Neural cell (in vitro differentiated cells): Measurements from ENCODE around the gene MGAT5B. TPM values are rescaled to one million over a fixed set of nuclear protein-coding genes. Genes with fewer than 3 reads are reported as not detected.

Source experiments
- H2AFZ ChIP-seq: fragments of 200-600, 300-800 bp; sonication (generic), shearing (Covaris generic); 2 replicates; pipeline ENCODE4 v1.6.0; 2014; ENCODE audit warnings: low read depth, mild to moderate bottlenecking, antibody characterized with exemption, low read length, moderate library complexity
- H3F3A ChIP-seq: fragments of 200-600 bp; shearing (Covaris generic); 2 replicates; pipeline ENCODE4 v1.6.1; 2016; ENCODE audit warnings: mild to moderate bottlenecking, moderate library complexity, mixed read lengths, antibody characterized with exemption, low read length; ENCODE audit not compliant: insufficient read depth, poor library complexity, severe bottlenecking
- H3K27ac ChIP-seq: fragments of 200-600, 300-800 bp; sonication (generic), shearing (Covaris generic); 2 replicates; pipeline ENCODE4 v1.5.1; 2014; ENCODE audit warnings: mild to moderate bottlenecking, low read length, moderate library complexity
- H3K27me3 ChIP-seq: fragments of 300-800, 200-600 bp; sonication (generic), shearing (Covaris generic); 2 replicates; pipeline ENCODE4 v1.6.0; 2014; ENCODE audit warnings: mild to moderate bottlenecking, low read depth, low read length, moderate library complexity; ENCODE audit not compliant: insufficient read depth
- H3K36me3 ChIP-seq: fragments of 300-800, 200-600 bp; sonication (generic), shearing (Covaris generic); 2 replicates; pipeline ENCODE4 v1.5.1; 2014; ENCODE audit warnings: mild to moderate bottlenecking, antibody characterized with exemption, low read length, moderate library complexity; ENCODE audit not compliant: insufficient read depth
- H3K4me2 ChIP-seq: fragments of 300-800, 200-600 bp; sonication (generic), shearing (Covaris generic); 2 replicates; pipeline ENCODE4 v1.6.0; 2014; ENCODE audit warnings: mild to moderate bottlenecking, low read length
- H3K4me3 ChIP-seq: fragments of 300-800, 200-600 bp; sonication (generic), shearing (Covaris generic); 2 replicates; pipeline ENCODE4 v1.5.1; 2014; ENCODE audit warnings: mild to moderate bottlenecking, low read length, moderate library complexity
- H3K79me2 ChIP-seq: fragments of 200-600 bp; shearing (Covaris generic); replicated peaks from 2 replicates; pipeline ENCODE4 v1.6.0; 2014; ENCODE audit warnings: mild to moderate bottlenecking, low read length, moderate library complexity; ENCODE audit not compliant: insufficient read depth
- H3K9ac ChIP-seq: fragments of 300-800, 200-600 bp; sonication (generic), shearing (Covaris generic); 2 replicates; pipeline ENCODE4 v1.6.1; 2016; ENCODE audit warnings: mild to moderate bottlenecking, low read length, mixed read lengths
- H3K9me2 ChIP-seq: fragments of 200-600 bp; shearing (Covaris generic); 2 replicates; pipeline ENCODE4 v1.6.1; 2016; ENCODE audit warnings: mild to moderate bottlenecking, low read length, mixed read lengths; ENCODE audit not compliant: insufficient read depth
- H3K9me3 ChIP-seq: fragments of 200-600, 300-800 bp; sonication (generic), shearing (Covaris generic); 2 replicates; pipeline ENCODE4 v1.6.1; 2016; ENCODE audit warnings: mild to moderate bottlenecking, mixed run types, low read length, moderate library complexity, mixed read lengths
- H4K20me1 ChIP-seq: fragments of 200-600 bp; shearing (Covaris generic); 2 replicates; pipeline ENCODE4 v1.6.1; 2016; ENCODE audit warnings: mild to moderate bottlenecking, mixed run types; ENCODE audit not compliant: insufficient read depth
- EP300 ChIP-seq: fragments of 450-650 bp; conservative IDR thresholded peaks from 2 replicates; pipeline ENCODE4 v1.6.1; 2014; ENCODE audit warnings: antibody characterized with exemption, mild to moderate bottlenecking, moderate library complexity; ENCODE audit not compliant: poor library complexity, severe bottlenecking
- EZH2 ChIP-seq: fragments of 200-600, 300-800 bp; shearing (Covaris generic), sonication (generic); IDR thresholded peaks from 2 replicates; pipeline ENCODE4 v1.6.1; 2014; ENCODE audit warnings: antibody characterized with exemption, low read length, borderline replicate concordance, mild to moderate bottlenecking; ENCODE audit not compliant: insufficient read depth, poor library complexity, severe bottlenecking
- MXI1 ChIP-seq: fragments of 450-650 bp; conservative IDR thresholded peaks from 2 replicates; pipeline ENCODE4 v1.6.1; 2014; ENCODE audit warnings: antibody characterized with exemption, mild to moderate bottlenecking; ENCODE audit not compliant: poor library complexity, severe bottlenecking
- POLR2AphosphoS5 ChIP-seq: IDR thresholded peaks from 2 replicates; pipeline ENCODE4 v1.6.1; 2012
- RAD21 ChIP-seq: fragments of 450-650 bp; conservative IDR thresholded peaks from 2 replicates; pipeline ENCODE4 v1.6.1; 2014; ENCODE audit warnings: antibody characterized with exemption, mild to moderate bottlenecking, moderate library complexity
- REST ChIP-seq: IDR thresholded peaks from 2 replicates; pipeline ENCODE4 v1.6.1; 2012; ENCODE audit warnings: borderline replicate concordance
- SMC3 ChIP-seq: fragments of 450-650 bp; conservative IDR thresholded peaks from 2 replicates; pipeline ENCODE4 v1.6.1; 2014; ENCODE audit warnings: antibody characterized with exemption, mild to moderate bottlenecking, moderate library complexity; ENCODE audit not compliant: poor library complexity
- TAF1 ChIP-seq: IDR thresholded peaks from 2 replicates; pipeline ENCODE4 v1.6.1; 2012; ENCODE audit warnings: low read depth
- polyA plus RNA-seq: library from polyadenylated mRNA; depleted of rRNA; stranded (reverse); fragments of >200 nt; gene quantifications from 2 replicates; pipeline ENCODE4 v1.2.3, GENCODE V29; 2014
- TF ChIP-seq, protein P1 (sequence below): fragments of 450-650 bp; IDR thresholded peaks from 2 replicates; pipeline ENCODE4 v1.5.1; 2014; ENCODE audit warnings: antibody characterized with exemption, mild to moderate bottlenecking, moderate library complexity; ENCODE audit not compliant: poor library complexity, severe bottlenecking

The MGAT5B gene
- polyA plus RNA-seq, 1 donor from 2014 or later = 8.8 TPM

DNA sequence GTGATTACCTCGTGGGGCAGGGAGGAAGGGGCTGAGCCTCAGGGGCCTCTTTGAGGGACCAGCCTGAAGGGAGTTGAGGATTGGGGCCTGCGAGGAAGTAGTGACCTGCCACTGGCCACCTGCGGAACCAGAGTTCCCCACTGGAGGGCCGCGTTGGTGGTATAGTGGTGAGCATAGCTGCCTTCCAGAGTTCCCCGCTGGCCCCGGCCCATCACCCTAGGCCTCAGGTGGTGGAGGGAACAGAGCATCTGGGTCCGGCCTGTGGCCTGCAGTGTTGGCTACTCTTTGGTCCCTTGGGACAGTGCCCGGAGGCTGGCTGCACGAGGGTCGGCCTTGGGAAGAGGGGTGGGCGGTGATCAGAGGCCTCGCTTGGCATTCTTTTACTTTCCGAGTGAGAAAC lies 20.5 kb downstream of the MGAT5B start:
- Histone ChIP-seq H3K27ac (no peak overlapping the region), H3K36me3 (no peaks in the 10 kb centered on the region), H3K27me3 (no peaks in the 10 kb centered on the region), H3K4me3 (no peak overlapping the region), H3K9me2 (no peaks in the 10 kb centered on the region), H3K9me3 (no peaks in the 10 kb centered on the region), H4K20me1 (no peaks in the 10 kb centered on the region), H3F3A (no peaks in the 10 kb centered on the region), H3K79me2 (no peaks in the 10 kb centered on the region), H3K9ac (no peak overlapping the region), H3K4me2 (no peak overlapping the region), H2AFZ (no peak overlapping the region)
- TF ChIP-seq EZH2 (no peak), REST (no peak), RAD21 (no peak), TAF1 (no peak), SMC3 (no peak), POLR2AphosphoS5 (no peak), EP300 (no peak), MXI1 (no peak)
- TF ChIP-seq, protein P1, sequence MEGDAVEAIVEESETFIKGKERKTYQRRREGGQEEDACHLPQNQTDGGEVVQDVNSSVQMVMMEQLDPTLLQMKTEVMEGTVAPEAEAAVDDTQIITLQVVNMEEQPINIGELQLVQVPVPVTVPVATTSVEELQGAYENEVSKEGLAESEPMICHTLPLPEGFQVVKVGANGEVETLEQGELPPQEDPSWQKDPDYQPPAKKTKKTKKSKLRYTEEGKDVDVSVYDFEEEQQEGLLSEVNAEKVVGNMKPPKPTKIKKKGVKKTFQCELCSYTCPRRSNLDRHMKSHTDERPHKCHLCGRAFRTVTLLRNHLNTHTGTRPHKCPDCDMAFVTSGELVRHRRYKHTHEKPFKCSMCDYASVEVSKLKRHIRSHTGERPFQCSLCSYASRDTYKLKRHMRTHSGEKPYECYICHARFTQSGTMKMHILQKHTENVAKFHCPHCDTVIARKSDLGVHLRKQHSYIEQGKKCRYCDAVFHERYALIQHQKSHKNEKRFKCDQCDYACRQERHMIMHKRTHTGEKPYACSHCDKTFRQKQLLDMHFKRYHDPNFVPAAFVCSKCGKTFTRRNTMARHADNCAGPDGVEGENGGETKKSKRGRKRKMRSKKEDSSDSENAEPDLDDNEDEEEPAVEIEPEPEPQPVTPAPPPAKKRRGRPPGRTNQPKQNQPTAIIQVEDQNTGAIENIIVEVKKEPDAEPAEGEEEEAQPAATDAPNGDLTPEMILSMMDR = no peak

- Histone ChIP-seq H3K36me3 (no peaks in the 10 kb centered on the region), H3K27me3 (no peaks in the 10 kb centered on the region), H2AFZ (no peak overlapping the region), H3K9ac (no peak overlapping the region), H4K20me1 (no peaks in the 10 kb centered on the region), H3K9me3 (no peaks in the 10 kb centered on the region), H3F3A (no peaks in the 10 kb centered on the region), H3K4me3 (no peak overlapping the region), H3K79me2 (no peaks in the 10 kb centered on the region), H3K27ac (no peak overlapping the region), H3K4me2 (no peak overlapping the region), H3K9me2 (no peaks in the 10 kb centered on the region)
- TF ChIP-seq EP300 = no peak
- TF ChIP-seq POLR2AphosphoS5 = no peak
- TF ChIP-seq REST = no peak
- no peak for TF ChIP-seq MXI1
- TF ChIP-seq RAD21 = no peak
- TF ChIP-seq TAF1 = no peak
Observed at GRCh38 chr17:76889323-76889722, 21.1 kb downstream of the MGAT5B start.
